ENCODE results near the gene ALX4. TPM values are rescaled to one million over a fixed set of nuclear protein-coding genes. Genes with fewer than 3 reads are reported as not detected.

ALX4 gene
- total and polyA plus RNA-seq, 2 donors from 2014 or later, result 0.09 to 0.16 TPM

- Histone ChIP-seq H3K27me3 (ENCODE audit: control insufficient read depth, insufficient read depth, low read length) (no peaks in the 10 kb centered on the region), H3K9ac (ENCODE audit: low read length in 3 of 3) (no peak overlapping the region), H3K4me1 (ENCODE audit: control insufficient read depth in 2 of 3, insufficient read depth in 2 of 3, low read depth in 1 of 3, low read length in 3 of 3) (no peaks in the 10 kb centered on the region), H3K9me3 (ENCODE audit: control insufficient read depth in 2 of 3, insufficient read depth in 1 of 3, low read length in 3 of 3) (no peaks in the 10 kb centered on the region), H3K36me3 (ENCODE audit: control insufficient read depth in 2 of 3, insufficient read depth in 3 of 3, low read length in 3 of 3) (peaks cover 0 to 2% (median 0%) of the 10 kb centered on the region in 3 donors), H3K27ac (ENCODE audit: low read depth in 2 of 2, low read length in 2 of 2) (no peak overlapping the region), H3K4me3 (ENCODE audit: low read length in 3 of 3) (no peak overlapping the region)
- no peak for TF ChIP-seq CTCF (IDR thresholded peaks at IDR 0.05; ENCODE audit: borderline replicate concordance, extremely low read depth, insufficient read depth)
- no peak for DNase-seq
- no peak for FAIRE-seq
- intact Hi-C loops (cut with DNase I), result no loop called here
Observed at GRCh38 chr11:44226490-44226889, 83.4 kb downstream of the ALX4 start.

DNA sequence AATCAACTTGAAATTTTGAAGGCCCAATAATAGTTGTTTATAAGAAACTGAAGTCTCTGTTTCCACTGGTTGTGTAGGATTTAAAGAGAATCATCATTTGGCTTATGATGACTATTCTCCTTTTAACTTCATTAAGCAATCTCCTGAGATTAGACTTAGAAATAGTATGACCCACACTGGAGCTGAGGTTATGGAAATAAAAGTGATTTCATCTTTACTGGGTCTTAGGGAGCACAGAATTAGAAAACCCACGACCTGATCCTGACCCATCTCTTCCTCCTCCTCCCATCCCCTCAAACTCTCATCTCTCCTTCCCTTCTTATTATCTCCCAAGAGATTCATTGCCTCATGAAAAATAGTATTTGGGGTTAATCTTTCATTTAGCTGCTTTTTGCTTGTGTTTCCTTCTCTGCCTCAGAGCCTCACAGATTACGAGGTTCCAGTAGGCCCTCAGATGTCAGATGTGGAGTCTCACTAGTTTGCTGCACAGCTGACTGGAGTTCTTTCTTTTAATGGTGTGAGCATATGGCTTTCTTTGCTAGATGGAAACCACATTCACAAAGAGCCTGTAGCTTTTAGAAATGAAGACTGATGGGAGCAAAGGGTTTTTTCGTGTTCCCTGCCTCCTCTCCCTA lies 85.0 kb downstream of the ALX4 start:
- DNase-seq, result no peak
- Histone ChIP-seq H3K9ac (ENCODE audit: low read length in 3 of 3) (no peak overlapping the region), H3K9me3 (ENCODE audit: control insufficient read depth in 2 of 3, insufficient read depth in 1 of 3, low read length in 3 of 3) (no peaks in the 10 kb centered on the region), H3K27me3 (ENCODE audit: control insufficient read depth, insufficient read depth, low read length) (no peaks in the 10 kb centered on the region), H3K4me1 (ENCODE audit: control insufficient read depth in 2 of 3, insufficient read depth in 2 of 3, low read depth in 1 of 3, low read length in 3 of 3) (no peaks in the 10 kb centered on the region), H3K4me3 (ENCODE audit: low read length in 3 of 3) (no peak overlapping the region), H3K27ac (ENCODE audit: low read depth in 2 of 2, low read length in 2 of 2) (no peak overlapping the region), H3K36me3 (ENCODE audit: control insufficient read depth in 2 of 3, insufficient read depth in 3 of 3, low read length in 3 of 3) (peaks cover 0 to 2% (median 0%) of the 10 kb centered on the region in 3 donors)
- TF ChIP-seq CTCF (IDR thresholded peaks at IDR 0.05; ENCODE audit: borderline replicate concordance, extremely low read depth, insufficient read depth), result no peak
- intact Hi-C loops (cut with DNase I), result no loop called here
- no peak for FAIRE-seq

DNA sequence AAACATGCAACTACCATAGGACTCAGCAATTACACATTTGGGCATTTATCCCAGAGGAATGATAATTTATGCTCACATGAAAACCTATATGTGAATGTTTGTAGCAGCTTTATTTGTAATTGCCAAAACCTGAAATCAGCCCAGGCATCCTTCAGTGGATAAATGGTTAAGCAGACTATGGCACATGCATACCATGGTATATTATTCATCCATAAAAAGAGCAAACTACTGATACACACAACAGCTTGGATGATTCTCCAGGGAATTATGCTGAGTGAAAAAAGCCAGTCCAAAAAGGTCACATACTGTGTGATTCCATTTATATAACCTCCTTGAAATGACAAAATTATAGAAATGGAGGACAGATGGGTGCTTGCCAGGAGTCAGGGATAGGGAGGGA lies 86.7 kb downstream of the ALX4 start:
- no peaks in the 10 kb centered on the region for H3K36me3 ChIP-seq (ENCODE audit: control insufficient read depth in 2 of 3, insufficient read depth in 3 of 3, low read length in 3 of 3)
- H3K27ac ChIP-seq (ENCODE audit: low read depth in 2 of 2, low read length in 2 of 2), result no peak overlapping the region
- no peaks in the 10 kb centered on the region for H3K4me1 ChIP-seq (ENCODE audit: control insufficient read depth in 2 of 3, insufficient read depth in 2 of 3, low read depth in 1 of 3, low read length in 3 of 3)
- FAIRE-seq, result no peak
- H3K9me3 ChIP-seq (ENCODE audit: control insufficient read depth in 2 of 3, insufficient read depth in 1 of 3, low read length in 3 of 3), result no peaks in the 10 kb centered on the region
- no peak for TF ChIP-seq CTCF (IDR thresholded peaks at IDR 0.05; ENCODE audit: borderline replicate concordance, extremely low read depth, insufficient read depth)
- intact Hi-C loops (cut with DNase I), result no loop called here
- H3K27me3 ChIP-seq (ENCODE audit: control insufficient read depth, insufficient read depth, low read length), result no peaks in the 10 kb centered on the region
- no peak for DNase-seq
- no peak overlapping the region for H3K9ac ChIP-seq (ENCODE audit: low read length in 3 of 3)
- no peak overlapping the region for H3K4me3 ChIP-seq (ENCODE audit: low read length in 3 of 3)

DNA sequence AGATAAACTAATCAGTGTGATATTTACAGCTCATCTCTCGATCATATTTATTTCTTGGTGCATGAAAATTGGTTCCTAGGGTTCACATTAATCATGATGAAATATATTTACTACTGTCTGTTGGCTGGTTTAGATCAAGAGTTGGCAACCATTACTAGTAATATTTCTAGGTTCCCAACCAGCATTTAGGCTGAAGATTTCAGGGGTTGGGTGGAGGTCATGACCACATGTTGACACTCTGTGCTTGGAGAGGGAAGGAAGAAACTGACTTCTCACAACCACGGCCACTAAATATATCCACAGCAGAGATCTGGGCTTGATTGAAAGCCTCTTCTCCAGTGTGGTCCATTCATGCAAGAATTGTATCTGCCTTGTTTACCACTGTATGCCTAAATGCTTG lies 87.9 kb downstream of the ALX4 start:
- H3K27ac ChIP-seq (ENCODE audit: low read depth in 2 of 2, low read length in 2 of 2), result no peak overlapping the region
- intact Hi-C loops (cut with DNase I), result no loop called here

More for the DNA sequence above, 87.9 kb downstream of the ALX4 start:
- Histone ChIP-seq H3K36me3 (ENCODE audit: control insufficient read depth in 2 of 3, insufficient read depth in 3 of 3, low read length in 3 of 3) (no peaks in the 10 kb centered on the region), H3K4me1 (ENCODE audit: control insufficient read depth in 2 of 3, insufficient read depth in 2 of 3, low read depth in 1 of 3, low read length in 3 of 3) (no peaks in the 10 kb centered on the region), H3K4me3 (ENCODE audit: low read length in 3 of 3) (no peak overlapping the region), H3K27me3 (ENCODE audit: control insufficient read depth, insufficient read depth, low read length) (no peaks in the 10 kb centered on the region), H3K9me3 (ENCODE audit: control insufficient read depth in 2 of 3, insufficient read depth in 1 of 3, low read length in 3 of 3) (no peaks in the 10 kb centered on the region), H3K9ac (ENCODE audit: low read length in 3 of 3) (no peak overlapping the region)
- no peak for FAIRE-seq
- no peak for TF ChIP-seq CTCF (IDR thresholded peaks at IDR 0.05; ENCODE audit: borderline replicate concordance, extremely low read depth, insufficient read depth)
- DNase-seq, result no peak
